Measurements from ENCODE around the gene MFN2.

MFN2 gene

DNA sequence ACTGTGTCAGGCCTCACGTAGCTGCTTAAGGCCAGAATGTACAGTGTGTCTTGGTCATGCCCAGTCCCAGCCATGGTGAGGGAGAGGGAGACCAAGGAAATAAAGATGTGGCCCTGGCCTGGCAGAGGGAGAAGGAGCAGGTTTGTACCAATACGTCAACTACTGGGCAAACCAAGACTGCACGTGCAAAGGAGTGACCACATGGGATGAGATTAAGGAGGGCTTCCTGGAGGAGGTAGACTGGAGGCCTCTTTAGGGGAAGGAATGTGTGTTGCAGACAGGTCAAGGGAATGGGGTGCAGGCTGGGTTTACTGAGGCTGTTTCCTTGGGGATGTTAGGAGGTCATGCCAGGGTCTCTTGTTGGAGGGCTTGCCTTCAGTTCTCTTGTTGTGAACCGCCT, 38.0 kb upstream of the MFN2 start:
- H3K4me1 ChIP-seq (ENCODE audit: control insufficient read depth, insufficient read depth, low read length), result peaks cover 19% of the 10 kb centered on the region
- no peaks in the 10 kb centered on the region for H3K27me3 ChIP-seq (ENCODE audit: control insufficient read depth, insufficient read depth, low read length)
- H3K9me3 ChIP-seq (ENCODE audit: control insufficient read depth, insufficient read depth, low read depth, low read length), result no peaks in the 10 kb centered on the region
- no peak overlapping the region for H3K4me3 ChIP-seq (ENCODE audit: low read depth, low read length)
- no peak overlapping the region for H3K9ac ChIP-seq (ENCODE audit: low read length)
- H3K27ac ChIP-seq (ENCODE audit: low read depth, low read length), result no peak overlapping the region
- H3K36me3 ChIP-seq (ENCODE audit: control insufficient read depth, insufficient read depth, low read length), result peaks cover 8% of the 10 kb centered on the region

DNA sequence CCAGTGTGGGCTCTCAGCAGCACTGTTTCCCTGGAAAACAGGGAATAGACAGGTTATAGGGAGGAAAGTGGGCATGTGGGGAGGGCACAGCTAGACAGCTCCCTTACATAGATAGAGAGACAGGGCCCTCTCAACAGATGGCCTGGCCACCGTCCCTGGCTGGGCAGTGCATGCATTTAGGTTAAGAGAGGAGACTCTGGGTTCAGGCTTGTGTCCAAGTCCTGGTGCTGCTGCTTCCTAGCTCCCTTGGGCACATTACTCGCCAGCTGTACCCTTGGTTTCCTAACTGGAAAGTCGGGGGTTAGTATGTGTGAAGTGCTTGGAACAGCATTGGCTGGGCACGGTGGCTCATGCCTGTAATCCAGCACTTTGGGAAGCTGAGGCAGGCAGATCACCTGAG, 36.6 kb upstream of the MFN2 start:
- Histone ChIP-seq H3K36me3 (ENCODE audit: control insufficient read depth, insufficient read depth, low read length) (peaks cover 18% of the 10 kb centered on the region), H3K9ac (ENCODE audit: low read length) (no peak overlapping the region), H3K4me3 (ENCODE audit: low read depth, low read length) (no peak overlapping the region), H3K4me1 (ENCODE audit: control insufficient read depth, insufficient read depth, low read length) (peaks cover 16% of the 10 kb centered on the region), H3K9me3 (ENCODE audit: control insufficient read depth, insufficient read depth, low read depth, low read length) (peaks cover under 1% of the 10 kb centered on the region), H3K27me3 (ENCODE audit: control insufficient read depth, insufficient read depth, low read length) (no peaks in the 10 kb centered on the region), H3K27ac (ENCODE audit: low read depth, low read length) (no peak overlapping the region)

DNA sequence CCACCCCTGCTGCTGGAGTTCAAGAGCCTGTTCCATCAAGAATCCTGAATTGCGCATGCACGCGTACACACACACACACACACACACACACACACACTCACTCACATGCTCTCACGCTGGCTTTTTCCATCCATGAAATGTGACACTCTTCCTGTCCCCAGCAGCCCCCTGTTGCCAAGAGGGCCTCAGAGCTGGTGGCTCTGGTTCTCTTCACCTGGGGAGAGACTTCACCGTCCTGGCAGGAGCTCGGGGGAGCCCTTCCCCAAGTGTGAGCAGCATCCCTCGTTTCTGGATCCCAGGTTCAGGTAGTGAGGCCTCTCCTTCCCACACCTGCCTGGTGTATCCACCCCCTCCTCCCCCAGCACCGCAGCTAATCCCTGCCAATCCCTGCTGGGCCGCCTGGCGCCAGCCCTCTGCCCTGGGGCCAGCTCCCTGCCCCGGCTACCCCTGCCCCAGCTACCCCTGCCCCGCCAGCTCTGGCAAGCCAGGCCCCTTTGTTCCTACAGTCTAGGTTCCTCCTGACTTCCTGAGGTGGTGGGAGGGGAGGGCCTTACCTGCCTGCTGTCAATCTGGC, 35.8 kb upstream of the MFN2 start:
- Histone ChIP-seq H3K4me3 (ENCODE audit: low read depth, low read length) (no peak overlapping the region), H3K36me3 (ENCODE audit: control insufficient read depth, insufficient read depth, low read length) (peaks cover 23% of the 10 kb centered on the region), H3K27me3 (ENCODE audit: control insufficient read depth, insufficient read depth, low read length) (no peaks in the 10 kb centered on the region), H3K9ac (ENCODE audit: low read length) (no peak overlapping the region), H3K27ac (ENCODE audit: low read depth, low read length) (no peak overlapping the region), H3K9me3 (ENCODE audit: control insufficient read depth, insufficient read depth, low read depth, low read length) (peaks cover 5% of the 10 kb centered on the region), H3K4me1 (ENCODE audit: control insufficient read depth, insufficient read depth, low read length) (peaks cover 11% of the 10 kb centered on the region)

DNA sequence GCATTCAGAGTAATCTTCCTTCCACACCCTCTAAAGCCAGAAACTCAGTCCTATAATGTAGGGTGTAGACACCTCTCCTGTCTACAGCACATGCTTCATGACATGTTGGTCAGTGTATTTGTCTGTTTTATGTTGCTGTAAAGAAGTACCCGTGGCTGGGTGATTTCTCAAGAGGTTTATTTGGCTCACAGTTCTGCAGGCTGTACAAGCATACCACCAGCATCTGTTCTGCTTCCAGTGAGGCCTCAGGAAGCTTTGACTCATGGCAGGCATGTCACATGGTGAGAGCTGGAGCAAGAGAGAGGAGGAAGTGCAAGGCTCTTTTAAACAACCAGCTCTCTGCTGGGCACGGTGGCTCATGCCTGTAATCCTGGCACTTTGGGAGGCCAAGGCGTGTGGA, 33.6 kb upstream of the MFN2 start:
- Histone ChIP-seq H3K27ac (ENCODE audit: low read depth, low read length) (no peak overlapping the region), H3K36me3 (ENCODE audit: control insufficient read depth, insufficient read depth, low read length) (peaks cover 39% of the 10 kb centered on the region), H3K4me3 (ENCODE audit: low read depth, low read length) (no peak overlapping the region), H3K4me1 (ENCODE audit: control insufficient read depth, insufficient read depth, low read length) (peaks cover 11% of the 10 kb centered on the region), H3K9me3 (ENCODE audit: control insufficient read depth, insufficient read depth, low read depth, low read length) (peaks cover 5% of the 10 kb centered on the region), H3K27me3 (ENCODE audit: control insufficient read depth, insufficient read depth, low read length) (no peaks in the 10 kb centered on the region), H3K9ac (ENCODE audit: low read length) (no peak overlapping the region)

DNA sequence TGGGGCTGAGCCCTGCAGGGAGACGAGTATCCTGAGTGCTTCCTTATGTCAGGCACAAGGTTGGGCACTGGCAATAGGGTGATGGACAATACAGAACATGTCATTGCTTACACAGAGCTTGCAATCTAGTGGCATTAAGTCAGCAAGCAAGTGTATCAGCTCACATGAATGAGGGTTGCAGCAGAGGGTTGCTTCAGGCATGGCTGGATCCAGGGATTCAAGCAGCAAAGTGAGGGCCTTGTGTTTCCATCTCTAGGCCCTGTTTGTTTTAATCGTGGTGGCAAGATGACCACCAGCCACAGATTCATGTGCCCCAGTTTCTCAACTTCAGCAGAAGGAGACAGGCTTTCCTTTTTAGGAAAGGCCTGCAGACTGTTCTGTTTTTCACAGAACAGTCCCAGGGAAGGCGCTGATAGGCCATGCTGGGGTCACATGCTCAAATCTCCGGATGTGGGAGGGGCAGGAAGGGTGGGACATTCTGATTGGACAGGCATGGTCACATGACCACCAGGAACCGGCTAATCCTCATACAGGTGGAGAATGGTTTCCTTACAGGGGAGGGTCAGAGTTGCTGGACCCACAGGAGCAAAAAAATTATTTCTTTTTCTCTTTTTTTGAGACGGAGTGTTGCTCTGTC, 31.3 kb upstream of the MFN2 start:
- Histone ChIP-seq H3K27ac (ENCODE audit: low read depth, low read length) (no peak overlapping the region), H3K9me3 (ENCODE audit: control insufficient read depth, insufficient read depth, low read depth, low read length) (peaks cover 5% of the 10 kb centered on the region), H3K4me3 (ENCODE audit: low read depth, low read length) (no peak overlapping the region), H3K36me3 (ENCODE audit: control insufficient read depth, insufficient read depth, low read length) (peaks cover 47% of the 10 kb centered on the region), H3K27me3 (ENCODE audit: control insufficient read depth, insufficient read depth, low read length) (no peaks in the 10 kb centered on the region), H3K4me1 (ENCODE audit: control insufficient read depth, insufficient read depth, low read length) (peaks cover 6% of the 10 kb centered on the region), H3K9ac (ENCODE audit: low read length) (no peak overlapping the region)

DNA sequence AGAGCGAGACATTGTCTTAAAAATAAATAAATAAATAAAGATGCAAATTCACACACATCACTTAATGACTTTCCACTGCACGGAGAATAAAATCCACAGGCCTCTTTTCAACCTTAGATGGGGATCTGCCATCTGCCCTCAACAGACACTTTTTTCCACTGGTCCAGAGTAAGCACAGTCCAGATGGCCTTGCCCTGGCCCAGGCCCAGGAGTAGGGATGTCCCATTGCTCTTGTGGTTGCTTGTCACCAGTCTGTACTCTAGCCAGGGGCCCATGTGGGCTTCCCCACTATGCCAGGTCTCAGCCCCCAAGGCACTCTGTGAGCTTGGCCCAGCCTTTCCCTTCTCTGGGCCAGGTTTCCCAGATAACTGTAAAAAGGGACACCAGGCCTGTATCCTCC, 28.3 kb upstream of the MFN2 start:
- Histone ChIP-seq H3K36me3 (ENCODE audit: control insufficient read depth, insufficient read depth, low read length) (peaks cover 67% of the 10 kb centered on the region), H3K27me3 (ENCODE audit: control insufficient read depth, insufficient read depth, low read length) (no peaks in the 10 kb centered on the region), H3K4me3 (ENCODE audit: low read depth, low read length) (no peak overlapping the region), H3K9me3 (ENCODE audit: control insufficient read depth, insufficient read depth, low read depth, low read length) (peaks cover 5% of the 10 kb centered on the region), H3K27ac (ENCODE audit: low read depth, low read length) (no peak overlapping the region), H3K9ac (ENCODE audit: low read length) (no peak overlapping the region), H3K4me1 (ENCODE audit: control insufficient read depth, insufficient read depth, low read length) (no peaks in the 10 kb centered on the region; the same call in 1 of the 2 replicates)

DNA sequence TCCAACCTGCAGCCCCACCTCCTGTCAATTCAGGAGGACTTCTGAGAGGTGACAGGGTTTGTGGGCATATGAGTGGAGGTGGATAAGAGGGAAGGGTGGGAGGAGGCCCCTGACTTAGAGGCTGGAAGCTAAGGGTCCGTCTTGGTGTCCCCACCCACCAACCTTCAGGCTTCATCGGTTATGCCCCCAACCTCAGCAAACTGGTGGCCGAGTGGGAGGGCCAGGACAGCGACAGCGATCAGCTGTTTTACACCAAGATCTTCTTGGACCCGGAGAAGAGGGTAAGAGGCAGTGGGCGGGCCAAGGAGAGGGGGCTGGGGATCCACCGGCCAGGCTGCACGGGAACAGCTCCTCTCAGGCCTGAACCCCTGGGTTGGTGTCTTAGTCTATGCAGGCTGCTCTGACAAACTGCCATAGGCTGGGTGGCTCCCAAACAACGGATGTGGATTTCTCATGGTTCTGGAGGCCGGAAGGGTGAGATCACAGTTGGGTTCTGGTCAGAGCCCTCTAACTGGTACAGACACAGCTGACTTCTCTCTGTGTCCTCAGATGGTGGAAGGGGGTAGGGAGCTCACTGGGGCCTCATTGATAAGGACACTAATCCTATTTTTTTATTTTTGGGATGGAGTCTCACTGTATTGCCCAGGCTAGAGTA, 27.7 kb upstream of the MFN2 start:
- H3K36me3 ChIP-seq (ENCODE audit: control insufficient read depth, insufficient read depth, low read length), result peaks cover 73% of the 10 kb centered on the region
- no peak overlapping the region for H3K27ac ChIP-seq (ENCODE audit: low read depth, low read length)

DNA sequence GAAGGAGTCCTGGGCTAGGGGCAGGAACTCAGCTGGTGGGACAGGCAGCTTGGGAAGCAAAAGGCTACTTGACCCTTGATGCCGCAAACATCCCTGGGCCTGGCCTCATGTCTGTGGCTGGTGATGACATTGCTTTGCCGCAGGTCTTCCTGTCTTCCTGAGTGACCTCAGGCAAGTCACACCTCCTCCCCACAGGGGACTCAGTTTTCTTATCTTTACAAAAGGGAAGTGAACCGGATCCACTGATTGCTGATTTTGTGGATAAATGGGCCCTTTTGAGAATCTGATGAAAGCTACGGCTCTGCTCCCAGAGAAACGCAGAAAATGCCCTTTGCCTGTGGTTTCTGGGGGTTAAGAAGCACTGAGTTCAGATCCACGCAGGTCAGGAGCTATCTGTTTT, 25.0 kb upstream of the MFN2 start:
- Histone ChIP-seq H3K4me1 (ENCODE audit: control insufficient read depth, insufficient read depth, low read length) (no peaks in the 10 kb centered on the region; the same call in 1 of the 2 replicates), H3K9ac (ENCODE audit: low read length) (no peak overlapping the region), H3K27ac (ENCODE audit: low read depth, low read length) (no peak overlapping the region), H3K4me3 (ENCODE audit: low read depth, low read length) (no peak overlapping the region), H3K9me3 (ENCODE audit: control insufficient read depth, insufficient read depth, low read depth, low read length) (no peaks in the 10 kb centered on the region), H3K36me3 (ENCODE audit: control insufficient read depth, insufficient read depth, low read length) (peaks cover 68% of the 10 kb centered on the region), H3K27me3 (ENCODE audit: control insufficient read depth, insufficient read depth, low read length) (no peaks in the 10 kb centered on the region)

More for the DNA sequence above, 27.7 kb upstream of the MFN2 start:
- H3K9ac ChIP-seq (ENCODE audit: low read length), result no peak overlapping the region
- no peak overlapping the region for H3K4me3 ChIP-seq (ENCODE audit: low read depth, low read length)
- no peaks in the 10 kb centered on the region for H3K27me3 ChIP-seq (ENCODE audit: control insufficient read depth, insufficient read depth, low read length)
- H3K9me3 ChIP-seq (ENCODE audit: control insufficient read depth, insufficient read depth, low read depth, low read length), result peaks cover 5% of the 10 kb centered on the region
- no peaks in the 10 kb centered on the region; the same call in 1 of the 2 replicates for H3K4me1 ChIP-seq (ENCODE audit: control insufficient read depth, insufficient read depth, low read length)

DNA sequence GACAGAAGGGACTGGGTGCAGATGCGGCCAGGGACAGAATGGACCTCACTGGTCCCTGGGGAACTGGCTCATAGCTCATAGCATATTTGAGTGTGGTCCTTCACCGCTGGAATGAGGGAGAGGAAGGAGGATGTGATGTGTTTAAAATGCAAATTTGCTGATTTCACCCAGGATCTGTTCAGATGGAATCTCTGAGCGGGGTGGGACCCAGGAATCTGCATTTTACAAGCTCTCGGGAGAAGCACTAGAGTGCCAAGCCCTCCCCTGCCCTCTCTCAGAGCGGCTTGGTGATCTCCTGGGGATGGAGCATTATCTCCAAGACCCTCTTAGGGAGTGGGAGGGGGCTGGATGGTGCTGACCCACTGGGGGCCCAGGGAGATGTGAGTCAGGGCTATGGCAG, 22.8 kb upstream of the MFN2 start:
- no peak overlapping the region for H3K27ac ChIP-seq (ENCODE audit: low read depth, low read length)
- H3K9me3 ChIP-seq (ENCODE audit: control insufficient read depth, insufficient read depth, low read depth, low read length), result no peaks in the 10 kb centered on the region
- no peaks in the 10 kb centered on the region for H3K27me3 ChIP-seq (ENCODE audit: control insufficient read depth, insufficient read depth, low read length)
- no peak overlapping the region for H3K9ac ChIP-seq (ENCODE audit: low read length)
- peaks cover 66% of the 10 kb centered on the region for H3K36me3 ChIP-seq (ENCODE audit: control insufficient read depth, insufficient read depth, low read length)
- H3K4me3 ChIP-seq (ENCODE audit: low read depth, low read length), result no peak overlapping the region
- H3K4me1 ChIP-seq (ENCODE audit: control insufficient read depth, insufficient read depth, low read length), result no peaks in the 10 kb centered on the region; the same call in 1 of the 2 replicates

DNA sequence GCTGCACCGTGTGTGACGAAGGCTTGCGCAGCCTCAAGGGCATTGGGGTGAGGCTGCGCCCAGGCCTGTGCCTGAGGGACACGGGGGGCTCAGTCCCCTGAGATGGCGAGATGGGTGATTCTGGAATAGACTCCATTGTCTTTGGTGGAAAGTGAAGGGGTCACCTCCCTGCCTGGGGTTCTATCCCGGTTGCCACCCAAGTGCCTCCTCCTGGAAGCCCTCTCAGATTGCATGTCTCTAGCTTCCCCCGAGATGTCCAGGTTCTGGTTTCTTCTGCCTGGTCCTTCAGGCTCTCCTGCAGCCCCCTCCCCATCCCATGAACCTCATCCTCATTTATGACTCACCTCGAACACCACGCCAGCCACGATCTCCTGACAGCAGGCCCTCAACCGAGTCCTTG, 22.3 kb upstream of the MFN2 start:
- Histone ChIP-seq H3K27me3 (ENCODE audit: control insufficient read depth, insufficient read depth, low read length) (no peaks in the 10 kb centered on the region), H3K9ac (ENCODE audit: low read length) (no peak overlapping the region), H3K4me1 (ENCODE audit: control insufficient read depth, insufficient read depth, low read length) (no peaks in the 10 kb centered on the region; the same call in 1 of the 2 replicates), H3K9me3 (ENCODE audit: control insufficient read depth, insufficient read depth, low read depth, low read length) (no peaks in the 10 kb centered on the region), H3K27ac (ENCODE audit: low read depth, low read length) (no peak overlapping the region), H3K4me3 (ENCODE audit: low read depth, low read length) (no peak overlapping the region), H3K36me3 (ENCODE audit: control insufficient read depth, insufficient read depth, low read length) (peaks cover 61% of the 10 kb centered on the region)

DNA sequence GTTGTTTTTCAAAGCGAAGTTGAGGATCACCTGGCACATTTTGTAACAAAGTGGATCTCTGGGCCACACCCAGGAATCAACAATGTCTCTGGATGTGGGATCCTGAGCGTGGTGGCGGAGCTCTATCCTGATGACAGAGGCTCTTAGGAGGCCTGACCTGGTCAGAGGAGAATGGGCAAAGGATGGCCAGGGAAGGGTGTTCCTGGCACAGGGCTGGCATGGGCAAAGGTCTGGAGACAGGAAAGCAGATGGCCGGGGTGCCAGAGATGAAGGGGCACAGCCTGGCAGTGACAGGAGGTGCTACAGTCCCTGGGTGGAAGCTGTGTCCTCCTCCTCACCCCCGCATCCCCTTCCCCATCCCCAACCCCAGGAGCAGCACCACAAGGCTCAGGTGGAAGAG, 20.0 kb upstream of the MFN2 start:
- H3K27me3 ChIP-seq (ENCODE audit: control insufficient read depth, insufficient read depth, low read length), result no peaks in the 10 kb centered on the region
- no peak overlapping the region for H3K27ac ChIP-seq (ENCODE audit: low read depth, low read length)
- H3K9me3 ChIP-seq (ENCODE audit: control insufficient read depth, insufficient read depth, low read depth, low read length), result no peaks in the 10 kb centered on the region
- no peak overlapping the region for H3K4me3 ChIP-seq (ENCODE audit: low read depth, low read length)
- H3K9ac ChIP-seq (ENCODE audit: low read length), result no peak overlapping the region
- no peaks in the 10 kb centered on the region for H3K4me1 ChIP-seq (ENCODE audit: control insufficient read depth, insufficient read depth, low read length)
- H3K36me3 ChIP-seq (ENCODE audit: control insufficient read depth, insufficient read depth, low read length), result peaks cover 71% of the 10 kb centered on the region
